ENCODE data around the gene DDA1.

The DDA1 gene

DNA sequence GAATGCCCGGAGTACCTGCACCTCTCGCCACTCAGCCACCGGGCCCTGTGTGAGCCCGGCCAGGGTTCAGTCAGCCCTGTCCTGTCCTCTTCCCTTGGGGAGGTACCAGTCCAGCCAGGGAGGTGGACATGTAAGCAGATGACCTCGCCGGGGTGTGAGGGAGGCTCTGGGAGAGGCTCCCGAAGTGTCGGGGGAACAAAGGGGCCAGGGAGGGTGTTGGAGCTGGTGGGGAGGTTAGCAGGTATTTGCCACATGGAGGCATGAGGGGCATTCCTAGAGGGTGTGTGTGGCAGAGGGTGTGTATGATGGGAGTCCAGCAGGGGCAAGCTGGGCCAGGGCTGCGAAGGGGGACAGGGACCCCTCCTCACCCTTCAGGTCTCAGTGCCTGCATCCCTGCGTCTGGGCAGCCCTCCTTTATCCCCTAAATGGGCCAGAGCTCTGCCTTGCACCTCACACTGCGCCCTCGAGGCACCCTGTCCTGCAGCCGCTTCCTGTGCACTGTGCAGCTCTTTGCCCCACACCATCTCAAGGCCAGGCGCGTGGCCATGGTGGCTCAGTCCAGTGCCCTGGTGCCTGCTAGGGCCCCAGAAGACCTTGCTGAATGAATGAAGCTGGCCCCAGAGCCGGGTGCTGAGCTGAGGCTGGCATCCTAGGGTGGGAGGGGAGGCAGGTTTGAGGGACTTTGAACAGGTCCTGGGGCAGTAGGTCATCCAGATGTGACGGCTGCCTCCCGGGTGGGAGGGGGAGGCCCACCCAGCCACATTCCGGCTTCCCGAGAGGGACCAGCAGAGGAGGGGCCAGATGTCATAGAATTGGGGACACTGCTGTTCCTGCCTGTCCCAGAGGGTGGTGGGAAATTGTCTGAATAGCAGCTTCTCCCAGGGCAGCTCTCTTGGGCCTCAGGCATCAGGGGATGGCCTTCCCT lies 3.1 kb downstream of the DDA1 start:
- no peak for DNase-seq

DNA sequence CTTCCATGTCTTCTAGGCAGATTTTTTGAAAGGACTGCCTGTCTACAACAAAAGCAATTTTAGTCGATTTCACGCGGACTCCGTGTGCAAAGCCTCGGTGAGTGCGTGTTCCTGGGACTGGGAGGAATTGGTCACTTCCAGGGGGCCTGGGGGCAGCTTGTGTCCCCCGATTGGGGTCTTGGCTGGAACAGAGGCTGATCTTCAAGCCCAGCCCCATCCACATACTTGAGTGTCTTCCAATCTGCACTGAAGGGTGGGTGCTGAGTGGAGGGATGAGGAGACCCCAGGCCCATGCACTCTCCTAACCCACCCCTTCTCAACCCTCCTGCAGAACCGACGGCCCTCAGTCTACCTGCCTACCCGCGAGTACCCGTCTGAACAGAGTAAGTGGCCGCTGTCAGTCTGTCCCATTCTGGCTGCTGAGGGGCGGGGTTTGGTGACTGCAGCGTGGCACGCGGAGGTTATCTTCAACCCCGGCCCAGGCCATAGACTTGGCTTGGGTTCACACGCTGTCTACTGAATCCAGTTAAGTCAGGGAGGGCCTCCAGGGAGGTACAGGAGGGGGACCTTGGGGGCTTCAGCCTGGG lies 4.7 kb downstream of the DDA1 start:
- no peak for DNase-seq

DNA sequence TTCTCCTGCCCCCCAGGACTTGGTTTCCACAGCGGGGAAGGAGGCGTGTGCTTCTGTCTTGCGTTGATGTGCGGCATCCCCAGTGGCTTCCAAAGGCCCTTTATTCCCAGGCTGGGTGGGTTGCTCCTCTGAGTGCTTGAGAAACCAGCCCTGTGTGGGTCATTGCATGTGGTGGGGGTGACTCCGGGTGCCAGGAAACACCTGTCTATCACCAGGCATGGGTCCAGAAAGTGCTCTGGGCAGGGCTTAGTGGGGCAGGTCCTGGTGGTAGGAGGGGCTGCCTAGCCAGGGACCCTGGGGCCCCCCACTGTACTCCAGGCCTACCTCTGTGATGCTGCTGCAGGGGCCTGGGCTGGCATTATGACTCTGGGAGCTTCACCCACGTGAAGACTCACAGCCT lies 9.6 kb downstream of the DDA1 start:
- DNase-seq = no peak

DNA sequence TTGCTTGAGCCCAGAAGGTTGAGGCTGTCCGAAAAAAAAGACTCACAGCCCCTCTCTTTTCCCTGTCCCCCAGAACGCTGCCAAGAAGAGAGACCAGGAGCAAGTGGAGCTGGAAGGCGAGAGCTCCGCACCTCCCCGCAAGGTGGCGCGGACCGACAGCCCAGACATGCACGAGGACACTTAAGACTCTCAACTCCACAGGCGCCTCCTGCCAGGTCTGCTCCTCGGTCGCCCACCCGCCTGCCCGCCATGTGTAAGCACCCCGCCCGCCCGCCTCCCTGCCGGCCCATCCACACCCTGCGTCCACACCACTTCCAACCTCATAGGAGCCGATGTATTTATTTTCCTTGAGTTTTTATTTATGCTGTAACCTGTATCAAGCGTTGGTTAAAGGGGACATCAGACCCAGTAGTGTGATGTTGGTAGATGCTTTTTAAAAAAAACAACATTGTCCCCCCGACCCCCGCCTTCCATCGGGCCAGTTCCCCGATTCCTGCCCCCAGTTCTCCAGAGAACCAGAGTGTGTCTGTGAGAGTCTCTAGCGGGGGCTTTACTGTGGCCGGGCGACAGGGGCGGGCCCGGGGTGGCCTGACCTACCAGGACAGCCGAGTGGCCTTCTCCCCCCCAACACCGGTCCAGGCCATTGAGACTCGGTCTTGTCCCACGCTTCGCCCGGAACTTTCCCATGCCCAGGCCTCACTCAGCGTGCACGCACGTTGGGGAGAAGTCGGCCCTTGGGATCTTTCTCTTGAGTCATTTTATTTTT lies 10.3 kb downstream of the DDA1 start:
- no peak for DNase-seq

DNA sequence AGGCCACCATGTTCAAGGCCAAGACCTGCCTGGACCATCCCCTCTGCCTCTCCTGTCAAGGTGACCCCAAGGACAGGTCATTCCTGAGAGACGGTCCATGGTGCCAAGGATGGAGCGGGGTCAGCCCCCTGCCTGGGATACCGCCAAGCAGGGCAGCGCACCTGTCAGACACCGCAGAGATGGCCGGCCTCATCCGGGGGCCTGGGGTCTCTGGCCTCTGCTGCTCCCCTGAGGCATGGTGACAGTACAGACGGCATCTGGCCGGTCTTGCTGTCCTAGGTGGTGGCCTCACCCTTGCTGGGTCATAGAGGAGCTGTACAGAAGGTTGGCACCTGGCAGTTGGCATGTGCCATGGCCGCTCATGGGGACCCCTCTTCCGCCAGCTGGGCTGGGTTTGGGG lies 11.1 kb downstream of the DDA1 start:
- no peak for DNase-seq

DNA sequence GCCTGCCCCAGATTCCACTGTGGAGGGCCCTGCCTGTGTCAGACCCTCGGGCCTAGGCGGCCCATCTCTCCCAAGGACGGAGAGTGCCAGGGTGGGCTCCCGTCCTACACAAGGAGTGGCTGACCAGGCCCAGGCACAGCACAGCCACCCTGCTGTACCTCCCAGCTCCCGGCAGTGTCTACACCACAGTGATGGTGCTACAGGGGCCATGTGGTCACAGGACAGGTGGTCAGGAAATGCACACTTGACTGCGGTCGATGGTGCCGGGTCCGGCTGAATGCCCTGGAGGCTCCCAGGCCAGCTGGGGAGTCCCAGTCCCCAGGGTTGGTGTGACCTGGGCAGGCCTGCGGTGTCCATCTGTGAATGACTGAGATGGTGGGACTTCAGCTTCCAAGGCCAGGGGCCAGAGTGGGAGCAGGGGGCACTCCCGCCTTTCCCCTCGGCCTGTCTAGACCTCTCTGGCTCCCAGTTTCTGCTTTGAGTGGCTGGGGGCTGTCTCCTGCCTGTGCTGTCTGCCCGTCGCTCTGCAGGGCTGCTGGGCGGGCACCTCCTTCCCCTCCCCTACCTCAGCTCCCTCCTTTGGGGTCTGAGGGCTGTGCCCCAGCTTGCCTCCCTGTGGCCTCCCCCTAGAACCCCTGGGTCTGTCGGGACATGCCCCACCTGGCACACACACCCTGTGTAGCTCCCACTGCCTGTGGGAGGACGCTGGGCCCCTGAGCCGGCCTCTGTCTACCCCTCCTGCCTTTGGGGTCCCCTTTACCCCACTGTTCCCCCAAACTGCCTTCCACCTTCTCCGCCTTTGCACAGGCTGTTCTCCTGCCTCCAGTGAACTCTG lies 12.5 kb downstream of the DDA1 start:
- no peak for DNase-seq

DNA sequence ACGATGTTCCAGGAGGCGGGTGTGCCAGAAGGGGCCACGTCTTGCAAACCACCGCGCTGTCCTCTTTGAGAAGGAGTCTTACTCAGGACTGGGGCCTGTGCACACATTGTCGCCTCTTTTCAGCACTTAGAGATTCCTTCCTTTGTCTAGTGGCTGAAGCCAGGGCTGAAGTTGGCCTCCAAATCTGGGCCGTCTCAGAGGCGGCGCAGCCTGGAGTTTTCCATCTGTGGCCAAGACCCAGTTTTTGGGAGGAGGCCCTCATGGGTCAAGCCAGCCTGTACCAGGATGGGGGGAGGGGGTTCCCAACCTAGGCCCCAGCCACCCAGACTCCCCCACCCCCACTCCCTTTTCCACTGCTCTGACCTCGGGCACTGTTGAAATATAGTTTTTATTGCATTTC lies 13.5 kb downstream of the DDA1 start:
- no peak for DNase-seq

DNA sequence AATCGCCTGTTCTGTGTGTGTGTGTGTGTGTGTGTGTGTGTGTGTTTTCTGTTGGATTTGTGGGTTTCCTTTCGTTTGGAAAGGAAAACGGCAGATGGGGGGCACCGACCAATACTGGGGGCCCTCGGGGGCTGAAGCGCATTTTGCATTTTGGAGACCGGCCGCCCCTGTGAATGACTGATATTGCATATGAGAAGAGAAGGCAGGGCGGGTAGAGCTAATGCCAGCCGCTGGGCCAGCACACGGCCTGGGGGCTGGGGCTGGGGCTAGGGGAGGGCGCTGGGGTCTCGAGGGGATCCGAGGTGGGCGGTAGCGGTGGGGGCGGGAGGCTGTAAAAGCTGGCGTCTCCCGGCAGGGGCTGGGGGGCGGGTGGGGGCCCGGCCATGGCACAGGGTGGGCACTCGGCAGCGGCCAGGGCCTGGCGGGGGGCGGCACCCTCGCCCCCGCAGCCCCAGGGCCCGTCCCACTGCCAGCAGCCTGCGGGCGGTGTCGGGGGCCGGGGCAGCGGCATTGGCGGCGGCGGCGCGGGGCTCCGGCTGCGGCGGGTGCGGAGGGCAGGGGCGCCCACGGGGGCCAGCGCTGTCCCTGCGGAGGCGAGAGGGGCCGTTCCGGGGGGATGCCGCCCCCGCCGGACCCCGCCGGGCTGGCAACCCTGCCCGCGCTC lies 14.1 kb downstream of the DDA1 start:
- DNase-seq = no peak

DNA sequence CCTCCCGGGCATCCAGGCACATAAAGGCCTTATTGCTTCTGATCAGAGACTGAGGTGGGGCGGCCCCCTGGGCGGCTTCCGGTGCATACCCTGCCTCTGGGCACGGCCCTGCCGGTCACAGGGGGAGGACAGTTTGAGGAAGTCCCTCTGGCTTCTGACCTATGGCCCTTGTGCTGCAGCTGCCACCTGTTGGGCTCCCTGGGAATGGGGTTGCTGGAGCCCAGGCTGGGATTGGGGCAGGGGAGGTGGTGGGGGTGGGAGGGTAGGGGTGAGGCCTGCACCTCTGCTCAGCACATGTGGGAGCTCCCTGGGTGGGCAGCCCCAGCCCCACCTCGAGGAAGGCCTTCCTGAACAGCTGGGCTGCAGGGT lies 14.6 kb downstream of the DDA1 start:
- DNase-seq = no peak

DNA sequence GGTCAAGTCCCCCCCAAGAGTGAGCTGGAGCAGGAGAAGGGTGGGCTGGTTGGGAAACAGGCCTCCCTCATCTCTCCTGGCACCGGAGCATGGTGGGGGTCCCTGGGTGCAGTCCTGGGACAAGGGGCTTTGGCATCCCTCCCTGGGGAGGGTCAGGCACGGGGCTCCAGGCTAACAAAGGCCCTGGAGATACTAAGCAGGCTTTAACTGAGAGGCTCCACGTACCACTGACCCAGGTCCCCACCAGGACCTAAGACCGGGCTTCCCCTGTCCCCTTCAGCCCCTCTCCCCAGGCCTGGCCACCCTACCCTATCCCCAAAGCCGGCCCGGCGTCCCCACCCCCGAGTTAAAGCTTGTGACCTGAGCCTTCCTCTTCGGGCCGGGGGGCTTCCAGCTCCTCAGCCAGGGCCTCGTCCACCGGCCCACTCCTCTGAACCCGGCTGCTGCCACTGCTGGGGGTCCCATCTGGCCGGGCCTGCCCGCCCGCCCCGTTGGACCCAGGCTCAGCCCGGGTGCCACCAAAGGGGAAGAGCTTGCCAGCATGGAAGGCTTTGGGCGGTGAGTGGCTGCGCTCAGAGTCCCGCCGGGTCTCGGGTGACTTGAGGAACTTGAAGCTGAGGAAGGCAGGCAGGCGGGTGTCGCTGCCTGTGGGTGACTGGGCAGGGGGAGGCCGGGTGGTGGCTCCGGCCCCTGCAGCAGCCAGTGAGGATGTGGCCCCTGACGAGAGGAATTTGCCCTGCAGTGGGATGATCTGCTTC lies 15.2 kb downstream of the DDA1 start:
- no peak for DNase-seq

DNA sequence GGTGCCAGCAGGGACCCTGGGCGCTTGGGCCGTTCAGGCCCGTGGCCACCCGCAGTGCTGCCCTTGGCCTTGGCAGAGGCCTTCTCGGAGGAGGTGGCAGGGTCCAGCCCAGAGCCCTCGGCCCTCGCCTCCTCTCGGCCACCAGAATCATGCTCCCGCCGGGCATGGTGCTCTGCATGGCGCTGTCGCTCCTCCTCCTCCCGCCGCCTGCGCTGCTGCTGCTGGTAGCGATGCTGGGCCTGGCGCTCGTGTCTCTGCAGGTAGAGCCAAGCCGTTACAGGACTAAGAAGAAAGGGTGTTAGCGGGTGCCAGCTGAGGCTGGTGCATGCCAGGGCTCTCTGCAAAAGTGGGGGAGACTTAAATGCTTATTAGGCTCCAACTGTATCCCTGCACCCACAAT lies 15.8 kb downstream of the DDA1 start:
- DNase-seq = no peak

DNA sequence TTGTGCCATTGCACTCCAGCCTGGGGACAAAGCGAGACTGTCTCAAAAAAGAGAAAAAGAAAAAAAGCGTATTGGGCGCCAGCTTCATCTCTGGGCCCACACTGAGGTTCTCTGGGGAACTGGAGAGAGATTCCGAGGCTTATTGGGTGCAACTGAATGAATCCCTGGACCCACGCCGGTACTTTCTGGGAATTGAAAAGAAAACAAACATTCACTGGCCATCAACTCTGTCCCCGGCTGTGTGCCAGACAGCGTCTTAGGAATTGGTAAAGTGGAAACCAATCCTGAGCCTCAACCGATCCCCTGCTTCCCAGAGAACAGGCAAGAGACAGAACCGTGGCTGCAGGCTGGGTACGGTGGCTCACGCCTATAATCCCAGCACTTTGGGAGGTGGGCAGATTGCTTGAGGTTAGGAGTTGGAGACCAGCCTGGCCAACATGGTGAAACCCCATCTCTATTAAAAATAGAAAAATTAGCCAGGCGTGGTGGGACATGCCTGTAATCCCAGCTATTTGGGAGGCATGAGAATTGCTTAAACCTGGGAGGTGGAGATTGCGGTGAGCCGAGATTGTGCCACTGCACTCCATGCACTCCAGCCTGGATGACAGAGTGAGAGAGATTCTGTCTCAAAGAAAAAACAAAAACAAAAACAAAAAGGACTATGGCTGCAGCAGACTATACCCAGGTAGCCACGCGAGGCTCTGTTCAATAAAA lies 16.7 kb downstream of the DDA1 start:
- no peak for DNase-seq

DNA sequence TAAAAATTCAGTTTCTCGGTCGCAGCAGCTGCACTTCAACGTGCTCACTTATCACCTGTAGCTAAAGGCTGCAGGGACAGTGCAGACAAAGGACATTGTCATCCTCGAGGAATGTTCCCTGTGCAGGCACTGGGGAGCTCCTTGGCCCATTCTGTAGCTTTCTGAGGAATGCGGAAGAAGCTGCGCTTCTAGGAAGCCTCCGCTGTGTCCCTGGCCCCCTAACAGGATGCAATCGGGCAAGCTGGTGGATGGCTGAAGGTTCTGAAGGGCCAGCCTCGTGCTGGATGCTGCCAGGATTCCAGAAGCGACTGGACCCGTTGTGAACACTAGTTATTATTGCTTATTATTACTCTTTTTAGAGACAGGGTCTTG lies 17.2 kb downstream of the DDA1 start:
- DNase-seq = no peak

DNA sequence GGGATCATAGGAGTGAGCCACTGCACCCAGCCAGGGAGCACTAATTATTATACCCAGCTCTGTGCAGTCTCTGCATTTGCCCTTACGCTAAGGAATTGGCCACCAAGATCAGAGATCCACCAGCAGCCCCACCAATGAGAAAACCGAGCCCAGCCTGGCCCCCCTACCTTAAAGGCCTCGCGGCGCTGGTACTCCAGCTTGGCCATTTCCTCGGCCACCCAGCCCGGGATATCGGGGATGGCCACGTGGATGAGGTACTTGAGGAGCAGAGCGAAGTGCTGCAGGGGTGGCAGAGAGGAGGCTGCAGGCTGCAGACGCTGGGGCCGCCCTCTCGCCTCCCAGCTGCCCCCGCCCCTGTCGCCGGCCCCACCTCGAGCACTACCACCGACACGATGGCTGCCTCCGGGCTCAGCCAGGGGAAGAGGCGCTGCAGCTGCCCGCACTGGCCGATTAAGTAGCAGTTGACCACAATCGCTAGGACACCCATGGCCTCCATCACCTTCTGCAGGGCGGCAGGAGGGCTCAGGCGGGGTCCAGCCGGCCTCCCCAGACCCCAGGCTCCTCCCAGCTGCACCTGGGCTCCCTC lies 17.8 kb downstream of the DDA1 start:
- DNase-seq = no peak

DNA sequence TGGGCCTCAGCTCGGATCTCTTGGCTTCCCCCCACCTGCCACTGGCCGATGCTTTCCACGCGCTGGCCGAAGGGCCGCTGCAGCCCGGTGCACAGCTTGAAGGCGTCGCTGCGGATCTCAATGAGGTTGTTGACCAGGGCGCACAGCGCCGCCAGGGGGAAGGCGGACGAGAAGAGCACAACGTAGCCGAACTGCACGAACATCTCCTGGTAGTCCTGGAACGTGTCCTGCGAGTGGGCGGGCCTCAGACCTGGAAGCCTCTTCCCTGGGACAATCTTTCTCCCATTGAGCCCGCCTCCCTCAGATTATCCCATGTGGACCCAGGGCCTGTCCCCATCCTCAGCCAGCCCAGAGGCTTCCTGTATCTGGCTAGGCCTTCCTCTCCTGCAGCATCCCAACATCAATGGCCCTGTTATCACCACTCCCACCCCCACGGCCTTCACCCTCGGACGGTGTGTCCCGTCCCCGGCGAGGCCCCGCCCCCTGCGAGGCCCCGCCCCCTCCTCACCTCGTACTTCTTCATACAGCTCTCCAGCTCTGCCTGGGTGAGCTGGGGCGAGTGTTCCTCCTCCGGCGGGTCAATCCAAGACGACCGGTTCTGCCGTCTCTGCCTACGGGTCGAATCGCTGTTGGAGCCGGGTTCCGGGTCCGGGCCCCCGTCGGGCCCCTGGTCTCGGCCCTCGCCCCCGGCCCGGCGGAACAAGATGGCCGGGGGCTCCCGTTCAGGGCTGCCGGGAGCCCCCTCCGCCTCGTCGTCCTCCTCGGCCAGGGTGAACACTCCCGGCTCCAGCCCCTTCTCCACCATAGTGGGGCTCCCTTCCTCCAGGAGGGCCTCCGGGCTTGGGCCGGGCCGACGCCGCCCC lies 18.5 kb downstream of the DDA1 start:
- no peak for DNase-seq

DNA sequence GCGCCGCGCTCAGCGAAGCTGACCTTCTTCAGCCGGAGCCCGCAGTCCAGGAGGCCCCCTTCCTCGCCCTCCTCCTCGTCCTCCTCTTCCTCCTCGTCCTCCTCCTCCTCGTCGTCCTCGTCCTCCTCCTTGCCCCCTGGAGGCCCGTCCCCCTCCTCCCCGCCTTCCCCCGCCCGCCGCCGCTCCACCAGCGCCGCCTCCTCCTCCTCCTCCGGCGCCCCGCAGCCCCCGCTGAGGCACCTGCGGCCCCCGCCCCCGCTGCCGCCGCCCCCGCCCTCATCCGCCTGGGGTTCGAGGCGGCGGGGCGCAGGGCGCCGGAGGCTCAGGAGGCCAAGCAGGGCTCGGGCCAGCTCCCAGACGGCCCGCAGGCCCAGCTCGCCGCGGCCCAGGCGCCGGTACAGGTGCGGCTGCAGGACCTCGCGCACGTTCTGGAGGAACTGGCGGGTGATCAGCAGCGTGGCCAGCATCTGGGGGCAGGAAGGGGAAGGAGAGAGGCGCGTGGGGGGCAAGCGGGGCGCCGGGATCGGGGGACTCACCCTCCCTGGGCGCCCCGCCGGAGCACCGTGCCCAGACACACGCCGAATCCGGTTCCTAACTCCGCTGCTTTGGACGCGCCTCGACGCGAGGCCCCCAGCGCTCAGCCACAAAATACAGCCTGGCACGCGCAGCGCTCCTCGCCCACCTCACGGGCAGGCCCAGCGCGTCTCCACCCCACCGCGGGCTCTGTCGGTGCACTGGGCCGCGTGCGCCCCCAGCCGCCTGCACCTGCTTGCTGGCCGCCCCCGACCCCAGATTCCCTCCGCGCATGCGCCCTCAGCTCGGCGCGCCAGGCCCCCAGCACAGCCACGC lies 19.4 kb downstream of the DDA1 start:
- DNase-seq = no peak

DNA sequence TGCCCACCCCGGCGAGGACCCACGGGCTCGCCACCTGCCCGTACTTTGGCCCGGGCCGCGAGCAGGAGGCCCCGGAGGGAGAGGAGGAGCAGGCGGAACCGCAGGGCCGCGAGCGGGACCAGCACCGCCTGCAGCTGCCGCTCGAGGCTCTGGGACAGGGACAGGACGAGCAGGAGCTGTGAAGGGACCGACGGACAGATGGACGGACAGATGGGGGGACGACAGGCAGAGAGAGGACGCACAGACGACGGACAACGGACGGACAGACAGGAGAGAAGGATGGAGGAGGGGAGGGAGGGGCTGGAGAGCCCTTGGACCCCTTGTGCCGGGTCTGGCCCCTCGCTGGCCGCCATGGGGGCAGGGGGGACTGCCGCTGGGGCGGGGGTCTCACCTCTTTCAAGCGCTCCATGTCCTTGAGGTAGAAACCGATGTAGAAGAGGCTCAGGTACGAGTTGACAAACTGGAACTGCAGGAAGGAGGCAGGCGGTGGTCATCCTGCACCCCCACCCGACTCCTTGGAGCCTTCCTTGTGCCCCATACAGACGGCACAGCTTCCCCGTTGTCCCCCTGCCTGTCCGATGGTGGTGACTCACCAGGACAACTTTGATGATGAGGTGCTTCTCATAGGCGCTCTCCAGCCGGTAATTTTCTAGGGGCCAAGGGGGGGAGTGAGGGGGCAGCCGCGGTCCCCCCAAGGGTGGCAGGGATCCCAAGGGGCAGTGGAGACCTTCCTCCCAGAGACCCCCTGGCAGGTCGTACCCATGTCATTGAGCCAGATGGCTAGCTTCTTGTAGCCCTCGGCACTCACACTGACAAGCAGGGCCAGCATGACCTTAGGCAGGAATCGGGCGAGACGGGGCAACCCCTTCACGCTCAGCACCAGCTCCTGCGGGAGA lies 20.3 kb downstream of the DDA1 start:
- no peak for DNase-seq
